Activated CD4-positive, alpha-beta T cell treated with anti-CD3 and anti-CD28 coated beads, Interleukin-2, amount 50 U/mL, for 16 hours (primary cell): ENCODE results near the gene FAM118A.
"Not testable (repeated sequence)": the region's sequence is repeated elsewhere in the genome, so short reads cannot be mapped to it uniquely, and the experiment has no call there.

Experiments
- DNase-seq: peaks from one replicate; pipeline ENCODE4 v3.0.0-alpha.2; 2020

Gene FAM118A

GRCh38 chr22:45284705-45285262, 24.9 kb upstream of the FAM118A start, which contains the start of gene UPK3A:
Gene UPK3A, plus strand, starts transcription at chr22:45284949. Its CDS starts 65 bp downstream, at chr22:45285014.
- peak; percentile 28 for DNase-seq

DNA sequence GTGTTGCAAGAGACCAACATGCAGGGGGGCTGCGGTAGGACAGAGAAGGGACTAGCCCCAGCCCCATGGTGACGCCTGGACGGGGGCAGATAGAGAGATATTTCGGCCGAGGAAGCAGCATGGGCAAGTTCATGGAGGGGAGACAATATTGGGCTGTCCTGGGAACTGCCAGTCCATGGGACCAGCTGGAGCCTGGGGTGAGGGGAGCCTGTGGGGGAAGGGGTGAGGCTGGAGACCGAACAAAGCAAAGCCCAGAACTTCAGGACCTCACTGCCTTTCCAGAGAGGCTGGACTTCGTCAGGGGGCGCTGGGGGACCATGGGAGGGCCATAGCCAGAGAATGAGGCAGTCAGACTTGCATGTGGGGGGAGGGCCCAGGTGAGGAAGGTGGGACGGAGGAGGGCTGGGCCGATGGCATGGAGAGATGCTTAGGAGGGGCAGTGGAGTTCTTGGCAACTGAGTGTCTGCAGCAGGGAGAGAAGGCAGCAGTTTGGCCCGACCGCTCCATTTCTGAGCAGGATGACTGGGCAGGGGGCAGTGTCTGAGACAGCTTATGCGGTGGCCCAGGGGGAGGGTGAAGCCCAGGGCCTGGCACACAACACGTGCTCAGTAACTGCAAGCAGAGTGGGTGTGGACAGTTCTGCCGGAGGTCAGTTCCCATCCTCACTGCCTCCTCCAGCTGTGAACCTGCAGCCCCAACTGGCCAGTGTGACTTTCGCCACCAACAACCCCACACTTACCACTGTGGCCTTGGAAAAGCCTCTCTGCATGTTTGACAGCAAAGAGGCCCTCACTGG, 24.3 kb upstream of the FAM118A start:
- no peak for DNase-seq

DNA sequence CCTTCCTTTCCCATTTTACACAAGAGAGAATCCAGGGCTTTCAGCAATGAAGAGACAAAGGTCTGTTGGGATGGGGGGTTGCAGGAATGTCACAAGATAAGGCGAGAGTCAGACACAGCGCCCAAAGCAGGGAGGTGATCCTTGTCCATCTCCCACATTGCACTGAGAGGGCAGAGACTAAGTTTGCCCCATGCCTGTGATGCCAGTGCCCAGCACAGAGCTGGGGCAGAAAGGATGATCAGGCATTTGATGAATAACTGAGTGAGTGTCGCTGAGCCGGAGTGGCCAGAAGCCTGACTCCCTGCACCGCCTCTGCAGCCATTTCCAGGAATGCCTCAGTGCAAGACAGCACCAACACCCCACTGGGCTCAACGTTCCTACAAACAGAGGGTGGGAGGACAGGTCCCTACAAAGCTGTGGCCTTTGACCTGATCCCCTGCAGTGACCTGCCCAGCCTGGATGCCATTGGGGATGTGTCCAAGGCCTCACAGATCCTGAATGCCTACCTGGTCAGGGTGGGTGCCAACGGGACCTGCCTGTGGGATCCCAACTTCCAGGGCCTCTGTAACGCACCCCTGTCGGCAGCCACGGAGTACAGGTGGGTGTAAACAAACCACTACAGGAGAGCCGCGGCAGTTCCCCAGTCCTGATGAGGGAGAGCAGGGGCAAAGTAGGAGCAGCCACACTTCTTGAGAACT, 22.7 kb upstream of the FAM118A start:
- DNase-seq = no peak

DNA sequence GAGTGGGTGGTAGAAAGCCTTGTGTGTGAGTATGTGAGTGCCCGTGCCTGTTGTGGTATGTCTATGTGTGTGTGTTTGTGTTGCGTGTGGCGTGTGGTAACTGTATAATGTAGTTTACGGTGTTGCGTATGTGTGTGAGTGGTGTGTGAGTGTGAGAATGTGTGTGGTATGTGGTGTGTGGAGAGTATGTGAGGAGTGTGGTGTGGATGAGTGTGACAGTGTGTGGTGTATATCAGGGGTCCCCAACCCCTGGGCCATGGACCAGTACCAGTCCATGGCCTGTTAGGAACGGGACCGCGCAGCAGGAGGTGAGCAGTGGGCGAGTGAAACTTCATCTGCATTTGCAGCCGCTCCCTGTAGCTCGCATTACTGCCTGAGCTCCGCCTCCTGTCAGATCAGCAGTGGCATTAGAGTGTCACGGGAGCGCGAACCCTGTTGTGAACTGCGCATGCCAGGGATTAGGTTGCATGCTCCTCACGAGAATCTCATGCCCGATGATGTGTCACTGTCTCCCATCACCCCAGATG, 19.3 kb upstream of the FAM118A start:
- no peak for DNase-seq

DNA sequence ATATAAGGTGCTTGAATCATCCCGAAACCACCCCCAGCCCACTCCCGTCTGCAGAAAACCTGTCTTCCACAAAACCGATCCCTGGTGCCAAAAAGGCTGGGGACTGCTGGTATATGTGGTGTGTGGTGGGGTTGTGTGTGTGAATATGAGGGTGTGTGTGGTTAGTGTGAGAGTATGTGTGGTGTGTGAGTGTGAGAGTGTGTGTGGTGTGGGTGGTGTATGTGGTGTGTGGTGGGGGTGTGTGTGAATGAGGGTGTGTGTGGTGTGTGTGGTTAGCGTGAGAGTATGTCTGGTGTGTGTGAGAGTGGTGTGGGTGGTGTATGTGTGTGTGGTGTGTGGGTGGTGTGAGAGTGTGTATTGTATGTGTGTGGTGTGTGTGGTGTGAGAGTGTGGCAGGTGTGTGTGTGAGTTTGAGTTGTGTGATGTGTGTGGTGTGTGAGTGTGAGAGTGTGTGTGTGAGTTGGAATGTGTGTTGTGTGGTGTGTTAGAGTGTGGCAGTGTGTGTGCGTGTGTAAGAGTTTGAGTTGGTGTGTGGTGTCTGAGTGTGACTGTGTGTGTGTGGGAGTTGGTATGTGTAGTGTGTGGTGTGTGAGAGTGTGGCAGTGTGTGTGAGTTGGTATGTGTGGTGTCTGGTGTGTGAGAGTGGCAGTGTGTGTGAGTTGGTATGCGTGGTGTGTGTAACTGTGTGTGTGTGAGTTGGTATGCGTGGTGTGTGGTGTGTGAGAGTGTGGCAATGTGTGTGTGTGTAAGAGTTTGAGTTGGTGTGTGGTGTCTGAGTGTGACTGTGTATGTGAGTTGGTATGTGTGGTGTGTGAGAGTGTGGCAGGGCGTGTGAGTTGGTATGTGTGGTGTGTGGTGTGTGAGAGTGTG, 18.4 kb upstream of the FAM118A start:
- no peak for DNase-seq

- no peak for DNase-seq
Observed at GRCh38 chr22:45291931-45292290, 17.8 kb upstream of the FAM118A start.

DNA sequence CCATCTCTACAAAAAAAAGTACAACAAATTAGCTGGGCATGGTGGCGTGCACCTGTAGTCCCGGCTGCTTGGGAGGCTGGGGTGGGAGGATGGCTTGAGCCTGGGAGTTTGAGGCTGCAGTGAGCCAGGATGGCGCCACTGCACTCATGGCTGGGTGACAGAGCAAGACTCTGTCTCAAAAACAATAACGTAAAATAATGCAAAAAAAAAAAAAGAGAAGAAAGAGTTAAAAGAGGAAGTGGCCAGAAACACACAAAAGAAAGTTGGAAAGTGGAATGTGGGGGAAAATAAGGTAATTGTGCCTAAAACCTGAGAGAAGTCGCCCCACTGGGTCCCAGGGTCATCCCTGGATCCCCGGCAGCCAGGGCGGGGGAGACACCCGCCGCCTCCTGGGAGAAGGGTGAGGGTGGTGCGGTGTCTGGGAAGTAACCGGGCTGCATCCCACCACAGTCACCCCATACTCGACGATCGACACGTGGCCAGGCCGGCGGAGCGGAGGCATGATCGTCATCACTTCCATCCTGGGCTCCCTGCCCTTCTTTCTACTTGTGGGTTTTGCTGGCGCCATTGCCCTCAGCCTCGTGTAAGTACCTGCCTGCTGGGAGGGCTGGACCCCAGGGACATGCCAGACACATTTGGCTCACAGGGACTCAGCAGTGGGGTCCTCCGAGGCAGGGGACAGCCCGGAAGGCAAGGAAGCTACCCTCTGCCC, 16.8 kb upstream of the FAM118A start:
- DNase-seq = no peak

DNA sequence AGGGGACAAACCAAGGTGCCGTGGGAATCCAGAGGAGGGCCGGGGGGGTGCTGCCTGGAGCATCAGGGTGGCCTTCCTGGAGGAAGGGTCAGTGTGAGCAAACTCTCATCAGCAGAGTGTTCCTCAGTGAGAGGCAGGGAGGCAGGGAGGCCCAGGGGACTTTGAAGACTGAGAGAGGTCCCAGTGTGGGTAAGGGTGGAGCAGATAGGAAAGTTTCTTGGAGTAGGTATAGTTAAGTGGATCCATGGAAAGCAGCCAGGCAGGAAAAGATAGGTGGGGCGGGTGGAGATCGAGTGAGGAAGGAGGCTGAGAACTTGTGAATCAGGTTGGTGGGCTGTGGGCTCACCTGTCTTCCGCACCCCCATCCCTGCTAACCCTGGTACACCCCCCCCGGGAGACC, 15.7 kb upstream of the FAM118A start:
- no peak for DNase-seq

DNA sequence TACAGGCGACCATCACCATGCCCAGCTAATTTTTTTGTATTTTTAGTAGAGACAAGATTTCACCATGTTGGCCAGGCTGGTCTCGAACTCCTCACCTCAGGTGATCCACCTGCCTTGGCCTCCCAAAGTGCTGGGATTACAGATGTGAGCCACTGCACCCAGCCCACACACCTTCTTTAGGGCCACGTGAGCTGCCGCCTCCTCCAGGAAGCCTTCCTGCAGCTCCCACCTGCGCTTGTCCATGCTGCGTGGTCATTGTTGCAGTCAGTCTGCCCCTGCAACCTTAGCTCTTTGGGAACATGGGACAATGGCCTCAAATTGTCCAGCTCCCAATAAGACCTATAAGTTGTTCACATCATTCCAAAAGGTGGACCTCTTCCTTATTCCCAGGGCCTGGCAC, 14.7 kb upstream of the FAM118A start:
- not testable (repeated sequence) for DNase-seq

GRCh38 chr22:45295492-45295891, 14.2 kb upstream of the FAM118A start:
- no peak for DNase-seq

- peak; percentile 24 for DNase-seq
Observed at GRCh38 chr22:45296628-45297297, 13.0 kb upstream of the FAM118A start.

GRCh38 chr22:45298934-45299505, 10.7 kb upstream of the FAM118A start:
- DNase-seq = no peak

GRCh38 chr22:45302751-45303150, 7.0 kb upstream of the FAM118A start:
- no peak for DNase-seq

- no peak for DNase-seq
Observed at GRCh38 chr22:45303181-45303580, 6.6 kb upstream of the FAM118A start.

DNA sequence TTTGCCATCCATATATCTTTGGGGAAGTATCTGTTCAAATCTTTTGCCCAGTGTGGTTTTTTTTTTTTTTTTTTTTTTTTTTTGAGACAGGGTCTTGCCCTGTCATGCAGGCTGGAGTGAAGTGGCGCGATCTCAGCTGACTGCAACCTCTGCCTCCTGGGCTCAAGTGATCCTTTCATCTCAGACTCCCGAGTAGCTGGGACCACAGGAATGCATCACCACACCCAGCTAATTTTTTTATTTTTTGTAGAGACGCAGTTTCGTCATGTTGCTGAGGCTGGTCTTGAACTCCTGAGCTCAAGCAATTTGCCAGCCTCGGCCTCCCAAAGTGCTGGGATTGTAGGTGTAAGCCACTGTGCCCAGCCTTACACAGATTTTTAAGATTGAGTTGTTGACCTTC, 4.8 kb upstream of the FAM118A start:
- no peak for DNase-seq

- no peak for DNase-seq
Observed at GRCh38 chr22:45305456-45306075, 4.2 kb upstream of the FAM118A start.

GRCh38 chr22:45306139-45306538, 3.6 kb upstream of the FAM118A start:
- no peak for DNase-seq

DNA sequence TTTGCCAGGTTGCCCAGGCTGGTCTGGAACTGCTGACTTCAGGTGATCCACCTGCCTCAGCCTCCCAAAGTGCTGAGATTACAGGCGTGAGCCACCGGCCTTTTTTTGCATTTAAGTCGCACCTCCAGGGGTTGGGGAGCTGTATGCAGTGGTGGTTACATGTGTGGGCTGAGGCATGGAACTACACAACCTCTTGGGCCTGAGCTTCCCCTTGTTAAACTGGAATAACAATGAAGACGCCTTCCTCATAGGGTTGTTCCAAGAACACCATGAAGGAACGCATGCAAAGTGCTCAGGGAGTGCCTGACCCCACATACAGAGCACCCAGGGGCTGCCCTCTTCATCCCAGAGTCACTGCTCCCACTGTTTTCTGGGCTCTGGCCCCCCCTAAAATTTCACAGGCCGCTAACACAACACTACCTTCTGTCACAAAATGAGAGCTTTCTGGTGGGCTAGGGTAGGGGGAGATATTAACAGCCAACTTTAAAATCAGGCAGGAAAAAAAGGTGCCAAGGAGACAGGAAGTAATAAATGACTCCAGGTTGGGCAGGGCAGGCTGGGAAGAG, 1.3 kb upstream of the FAM118A start:
- no peak for DNase-seq

- DNase-seq = peak; percentile 17
Observed at GRCh38 chr22:45308957-45309421, 745 bp upstream of the FAM118A start.

DNA sequence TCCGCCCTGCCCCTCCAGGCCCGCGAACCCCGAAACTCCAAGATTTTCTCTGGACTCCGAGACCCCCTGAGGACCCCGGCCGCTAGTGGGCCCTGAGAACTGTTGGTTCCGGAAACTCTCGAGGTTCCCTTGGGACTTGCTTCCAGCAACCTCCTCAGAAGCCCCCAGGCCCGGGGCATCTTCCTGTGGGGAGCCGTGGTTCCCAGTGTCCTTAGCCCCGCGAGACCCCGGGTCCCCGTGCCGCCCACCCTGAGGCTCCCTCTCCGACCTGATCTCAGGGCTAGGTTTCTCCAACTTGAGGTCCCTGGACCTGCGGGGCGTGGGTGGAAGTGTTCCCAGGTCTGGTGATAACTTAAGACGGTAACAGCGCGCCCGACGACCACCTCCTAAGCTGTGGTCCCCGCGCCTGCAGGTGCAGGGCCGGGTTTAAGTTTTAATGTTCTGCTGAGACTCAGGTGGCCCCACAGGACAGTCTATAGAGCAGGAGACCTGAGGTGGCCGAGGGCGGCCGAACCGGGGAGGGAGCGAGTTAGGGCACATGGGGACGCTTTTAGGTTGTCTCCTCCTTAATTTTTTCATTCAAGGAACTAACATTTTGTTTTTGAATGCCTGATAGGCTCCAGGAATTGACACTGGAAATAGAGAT, 720 bp downstream of the FAM118A start:
- no peak for DNase-seq
